Esophagus muscularis mucosa (tissue), 3 donors: Measurements from ENCODE around the gene ZXDC.

Experiments used
- CTCF ChIP-seq, 3 experiments: fragments of 200-600 bp in 2 of 3; fragments of 450-650 bp in 1 of 3; sonication (generic) in 2 of 3; IDR thresholded peaks; one replicate each; pipeline ENCODE4 v1.5.1; 2017 to 2019; ENCODE audit warnings: antibody characterized with exemption in 3 of 3, mild to moderate bottlenecking in 2 of 3, moderate library complexity in 1 of 3
- POLR2A ChIP-seq: fragments of 450-650 bp; IDR thresholded peaks from one replicate; pipeline ENCODE4 v1.6.1; 2017; ENCODE audit warnings: antibody characterized with exemption, moderate library complexity, mild to moderate bottlenecking, low read depth

GRCh38 chr3:126390751-126391150, 84.9 kb downstream of the ZXDC start:
- TF ChIP-seq POLR2A (no peak), CTCF (IDR thresholded peaks at IDR 0.05) (no peak)
